ENCODE results near the gene PUSL1. TPM values are rescaled to one million over a fixed set of nuclear protein-coding genes. Genes with fewer than 3 reads are reported as not detected.

Gene PUSL1
- total RNA-seq, 1 experiment from 2014 or later, result 38.0 TPM

GRCh38 chr1:1357871-1358432, 49.6 kb downstream of the PUSL1 start:
- Histone ChIP-seq H3K4ac (ENCODE audit: low read depth, low read length) (no peak overlapping the region), H2BK20ac (ENCODE audit: low read depth, low read length, poor library complexity, severe bottlenecking) (no peak overlapping the region), H4K5ac (ENCODE audit: insufficient read length, low read depth, low read length) (no peak overlapping the region), H2BK12ac (ENCODE audit: insufficient read length, low read depth, low read length) (no peak overlapping the region), H3K79me2 (ENCODE audit: insufficient read depth, low read length) (no peaks in the 10 kb centered on the region), H2AK5ac (ENCODE audit: insufficient read length, low read length) (no peak overlapping the region), H3K56ac (ENCODE audit: insufficient read length, low read depth, low read length) (no peak overlapping the region), H4K8ac (replicated peaks; ENCODE audit: insufficient read length, low read depth, low read length) (no peak overlapping the region), H3K9ac (ENCODE audit: extremely low read depth, insufficient read length, low read length) (no peak overlapping the region), H3K23me2 (ENCODE audit: insufficient read length, low read depth, low read length, poor library complexity, severe bottlenecking) (peaks cover 7% of the 10 kb centered on the region), H3K79me1 (ENCODE audit: insufficient read depth, low read depth, low read length, poor library complexity, severe bottlenecking) (no peaks in the 10 kb centered on the region), H3K23ac (ENCODE audit: insufficient read length, low read depth, low read length) (no peak overlapping the region), H2BK5ac (ENCODE audit: insufficient read length, low read length) (no peak overlapping the region), H3K14ac (ENCODE audit: insufficient read depth, low read length) (peak overlapping the region; percentile 59; the same call in 1 of the 2 replicates), H3K27me3 (ENCODE audit: insufficient read depth, low read length) (peaks cover 4% of the 10 kb centered on the region; the same call in 1 of the 2 replicates), H4K20me1 (ENCODE audit: control insufficient read depth, insufficient read depth, insufficient read length) (no peaks in the 10 kb centered on the region), H2AFZ (ENCODE audit: low read length) (no peak overlapping the region), H3K27ac (ENCODE audit: insufficient read length, low read depth, low read length) (no peak overlapping the region), H3K4me2 (ENCODE audit: insufficient read depth, insufficient read length, low read length) (no peak overlapping the region), H3K18ac (ENCODE audit: insufficient read length, low read depth, low read length) (peak overlapping the region; percentile 36), H2BK15ac (ENCODE audit: low read depth, low read length) (no peak overlapping the region), H2BK120ac (ENCODE audit: low read depth, low read length, poor library complexity, severe bottlenecking) (no peak overlapping the region), H3K4me1 (ENCODE audit: insufficient read depth, low read length) (peaks cover 2% of the 10 kb centered on the region; the same call in 1 of the 2 replicates), H3T11ph (ENCODE audit: low read length) (no peak overlapping the region), H3K9me3 (ENCODE audit: control insufficient read depth, low read depth, low read length) (no peaks in the 10 kb centered on the region), H4K91ac (ENCODE audit: insufficient read length, low read depth, low read length) (no peak overlapping the region)
- H3K9me3 Mint-ChIP-seq, result no peaks in the 10 kb centered on the region; a peak in 2 of 5 replicates
- TF ChIP-seq CTCF (conservative IDR thresholded peaks at IDR 0.05), result no peak
- peaks cover 28 to 52% of the 10 kb centered on the region in 2 experiments for H3K4me1 Mint-ChIP-seq
- no peak for DNase-seq
- no CpG with 5 or more reads among the region's 18 CpGs for WGBS (ENCODE audit: extremely low coverage, insufficient read length, low lambda C conversion rate)
- H3K27ac Mint-ChIP-seq, result peak overlapping the region in 1 of 3 experiments; percentile 28; a peak in 3 of 7 replicates
- H3K36me3 Mint-ChIP-seq (ENCODE audit: insufficient read depth in 1 of 3, low read depth in 3 of 3), result no peaks in the 10 kb centered on the region
- H3K27me3 Mint-ChIP-seq (ENCODE audit: low read depth), result peaks cover 42% of the 10 kb centered on the region
- peak overlapping the region in 1 of 2 experiments; percentile 42; a peak in 3 of 5 replicates for H3K4me3 Mint-ChIP-seq

Measured in H9 (cell line).